Loucy (cell line): ENCODE data around the gene MAP1A.
"Not testable (repeated sequence)": the region's sequence is repeated elsewhere in the genome, so short reads cannot be mapped to it uniquely, and the experiment has no call there.

Experiments
- H2AFZ ChIP-seq: fragments of 200-600 bp; sonication (generic); 2 replicates; pipeline ENCODE4 v1.6.0; 2016; ENCODE audit warnings: antibody characterized with exemption, mild to moderate bottlenecking, low read length, moderate library complexity
- H3F3A ChIP-seq: fragments of 200-600 bp; 2 replicates; pipeline ENCODE4 v1.6.0; 2016; ENCODE audit warnings: antibody characterized with exemption, low read depth, mild to moderate bottlenecking
- H3K27me3 ChIP-seq: fragments of 200-600 bp; sonication (generic); 2 replicates; pipeline ENCODE4 v1.6.1; 2014; ENCODE audit warnings: low read length, mild to moderate bottlenecking; ENCODE audit not compliant: insufficient read depth, poor library complexity, severe bottlenecking
- H3K36me3 ChIP-seq: fragments of 200-600 bp; sonication (generic); 2 replicates; pipeline ENCODE4 v1.6.1; 2016; ENCODE audit warnings: low read length; ENCODE audit not compliant: insufficient read depth
- H3K4me1 ChIP-seq: fragments of 200-600 bp; sonication (generic); 2 replicates; pipeline ENCODE4 v1.5.1; 2014; ENCODE audit warnings: low read length, mild to moderate bottlenecking; ENCODE audit not compliant: insufficient read depth, poor library complexity, severe bottlenecking
- H3K4me2 ChIP-seq: fragments of 200-600 bp; sonication (generic); 2 replicates; pipeline ENCODE4 v1.6.0; 2014; ENCODE audit warnings: antibody characterized with exemption, low read length, low read depth, mild to moderate bottlenecking; ENCODE audit not compliant: poor library complexity, severe bottlenecking
- H3K4me3 ChIP-seq: fragments of 200-600 bp; sonication (generic); 2 replicates; pipeline ENCODE4 v1.5.1; 2014; ENCODE audit warnings: low read length, mild to moderate bottlenecking, mixed read lengths; ENCODE audit not compliant: poor library complexity, severe bottlenecking
- H3K79me2 ChIP-seq: fragments of 200-600 bp; sonication (generic); 2 replicates; pipeline ENCODE4 v1.6.1; 2014; ENCODE audit warnings: low read length; ENCODE audit not compliant: insufficient read depth
- H3K9ac ChIP-seq: fragments of 200-600 bp; sonication (generic); 2 replicates; pipeline ENCODE4 v1.6.0; 2014; ENCODE audit warnings: mild to moderate bottlenecking, low read depth, low read length, moderate library complexity; ENCODE audit not compliant: poor library complexity, severe bottlenecking
- H3K9me2 ChIP-seq: fragments of 200-600 bp; sonication (generic); replicated peaks from 2 replicates; pipeline ENCODE4 v1.6.1; 2016; ENCODE audit warnings: low read depth, low read length, mixed read lengths
- H3K9me3 ChIP-seq: fragments of 200-600 bp; sonication (generic); 2 replicates; pipeline ENCODE4 v1.6.1; 2014; ENCODE audit warnings: mild to moderate bottlenecking, antibody characterized with exemption, low read length, low read depth; ENCODE audit not compliant: insufficient read depth
- H4K20me1 ChIP-seq: fragments of 200-600 bp; sonication (generic); 2 replicates; pipeline ENCODE4 v1.6.0; 2014; ENCODE audit warnings: antibody characterized with exemption, low read length, mild to moderate bottlenecking; ENCODE audit not compliant: insufficient read depth, poor library complexity, severe bottlenecking
- CTCF ChIP-seq: fragments of 200-600 bp; sonication (generic); conservative IDR thresholded peaks from 2 replicates; pipeline ENCODE4 v1.5.1; 2014; ENCODE audit warnings: mild to moderate bottlenecking, antibody characterized with exemption, low read length
- EZH2phosphoT487 ChIP-seq: fragments of 200-600 bp; IDR thresholded peaks from 2 replicates; pipeline ENCODE4 v1.6.1; 2018; ENCODE audit warnings: antibody characterized with exemption, mild to moderate bottlenecking, moderate library complexity, borderline replicate concordance

Gene MAP1A

DNA sequence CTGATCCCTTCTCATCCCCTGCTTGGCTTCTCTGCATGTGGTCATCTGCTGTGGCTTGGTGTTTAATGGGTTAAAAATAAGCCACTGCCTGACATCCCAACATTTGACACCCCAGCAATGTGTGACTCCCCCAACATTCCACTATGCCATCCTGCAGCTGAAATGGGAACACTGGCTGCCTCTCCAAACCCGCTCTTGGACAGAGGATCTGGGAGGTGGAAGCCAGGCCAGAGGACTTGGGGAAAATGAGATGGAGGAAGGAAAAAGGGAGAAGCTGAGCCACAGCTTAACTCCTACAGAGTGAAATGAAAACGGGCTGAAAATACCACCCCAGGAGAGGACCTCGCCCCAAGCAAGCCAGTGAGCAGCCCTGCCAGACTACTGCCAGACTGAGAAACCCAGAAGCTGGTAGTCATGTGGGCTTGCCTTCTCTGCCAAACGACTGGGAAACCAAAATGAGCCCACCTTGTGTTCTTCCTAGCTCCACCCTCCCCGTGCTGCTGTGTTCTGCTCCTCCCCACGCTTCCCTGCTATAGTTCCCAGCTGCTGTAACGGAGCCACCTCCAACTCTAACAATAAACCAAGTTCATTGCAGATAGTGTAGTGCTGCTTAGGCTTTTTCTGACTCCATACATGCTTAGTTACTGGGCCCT is 13.7 kb downstream of the MAP1A start:
- Histone ChIP-seq H3K4me3 (no peak overlapping the region), H3K36me3 (peaks cover 14% of the 10 kb centered on the region; the same call in 1 of the 2 replicates), H3K9me2 (no peaks in the 10 kb centered on the region), H3K27me3 (no peaks in the 10 kb centered on the region), H3K4me2 (no peak overlapping the region), H3K9ac (no peak overlapping the region), H3K79me2 (no peaks in the 10 kb centered on the region), H2AFZ (no peak overlapping the region), H3K4me1 (no peaks in the 10 kb centered on the region), H3K9me3 (no peaks in the 10 kb centered on the region), H4K20me1 (no peaks in the 10 kb centered on the region), H3F3A (no peaks in the 10 kb centered on the region)
- TF ChIP-seq CTCF (no peak), EZH2phosphoT487 (no peak)

DNA sequence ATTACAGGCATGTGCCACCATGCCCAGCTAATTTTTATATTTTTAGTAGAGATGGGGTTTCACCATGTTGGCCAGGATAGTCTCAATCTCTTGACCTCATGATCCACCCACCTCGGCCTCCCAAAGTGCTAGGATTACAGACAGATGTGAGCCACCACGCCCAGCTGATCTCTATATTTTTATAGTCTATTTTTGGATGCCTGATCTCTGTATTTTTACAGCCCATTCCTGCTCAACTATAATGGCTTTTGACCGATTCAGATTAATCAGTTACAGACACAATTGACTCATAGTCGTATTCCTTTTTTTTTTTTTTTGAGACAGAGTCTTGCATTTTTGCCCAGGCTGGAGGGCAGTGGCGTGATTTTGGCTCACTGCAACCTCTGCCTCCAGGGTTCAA is 15.4 kb downstream of the MAP1A start:
- H3K79me2 ChIP-seq, H3F3A ChIP-seq, H3K27me3 ChIP-seq, H3K4me1 ChIP-seq, H3K9me2 ChIP-seq, H3K9ac ChIP-seq, H3K4me3 ChIP-seq, H2AFZ ChIP-seq, H4K20me1 ChIP-seq, H3K9me3 ChIP-seq, H3K4me2 ChIP-seq: not testable (repeated sequence)
- H3K36me3 ChIP-seq = peaks cover 14% of the 10 kb centered on the region; the same call in 1 of the 2 replicates

GRCh38 chr15:43534897-43535296 is 17.5 kb downstream of the MAP1A start:
- no peak overlapping the region for H2AFZ ChIP-seq
- H4K20me1 ChIP-seq = no peaks in the 10 kb centered on the region
- no peak overlapping the region for H3K9ac ChIP-seq
- no peaks in the 10 kb centered on the region for H3F3A ChIP-seq
- no peaks in the 10 kb centered on the region for H3K4me1 ChIP-seq
- TF ChIP-seq EZH2phosphoT487 (no peak), CTCF (no peak)
- no peaks in the 10 kb centered on the region for H3K9me2 ChIP-seq
- peaks cover 14% of the 10 kb centered on the region; the same call in 1 of the 2 replicates for H3K36me3 ChIP-seq
- no peaks in the 10 kb centered on the region for H3K27me3 ChIP-seq
- no peak overlapping the region for H3K4me2 ChIP-seq
- no peaks in the 10 kb centered on the region for H3K9me3 ChIP-seq
- no peaks in the 10 kb centered on the region for H3K79me2 ChIP-seq
- no peak overlapping the region for H3K4me3 ChIP-seq

GRCh38 chr15:43538091-43538490 is 20.7 kb downstream of the MAP1A start:
- H3K9me3 ChIP-seq = no peaks in the 10 kb centered on the region
- no peak for TF ChIP-seq CTCF
- TF ChIP-seq EZH2phosphoT487 = no peak

More at GRCh38 chr15:43538091-43538490, 20.7 kb downstream of the MAP1A start:
- Histone ChIP-seq H3K9me2 (no peaks in the 10 kb centered on the region), H3F3A (no peaks in the 10 kb centered on the region), H4K20me1 (no peaks in the 10 kb centered on the region), H3K4me3 (no peak overlapping the region), H3K36me3 (peaks cover 14% of the 10 kb centered on the region; the same call in 1 of the 2 replicates), H3K79me2 (no peaks in the 10 kb centered on the region), H2AFZ (no peak overlapping the region), H3K4me2 (no peak overlapping the region), H3K27me3 (no peaks in the 10 kb centered on the region), H3K4me1 (no peaks in the 10 kb centered on the region), H3K9ac (no peak overlapping the region)
